Measurements from ENCODE around the gene RAX. TPM values are rescaled to one million over a fixed set of nuclear protein-coding genes. Genes with fewer than 3 reads are reported as not detected.

Gene RAX
- total and polyA plus RNA-seq, 11 donors: not detected

DNA sequence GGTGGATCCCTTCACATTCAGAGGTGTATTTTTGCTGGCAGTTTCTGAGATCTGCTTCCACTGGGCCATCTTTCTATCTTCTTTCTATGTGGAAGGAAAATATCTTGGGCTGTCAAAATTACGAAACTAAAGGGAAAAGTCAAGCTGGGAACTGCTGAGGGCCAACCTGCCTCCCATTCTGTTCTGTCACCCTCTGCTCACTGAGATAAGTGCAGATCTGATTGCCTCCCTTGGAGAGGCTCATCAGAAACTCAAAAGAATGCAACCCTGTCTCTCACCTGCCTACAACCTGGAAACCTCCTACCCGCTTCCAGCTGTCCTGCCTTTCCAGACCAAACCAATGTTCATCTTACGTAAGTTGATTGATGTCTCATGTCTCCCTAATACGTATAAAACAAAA, 26.5 kb downstream of the RAX start:
- H3K36me3 ChIP-seq: no peaks in the 10 kb centered on the region
- peaks cover 0 to 41% (median 24%) of the 10 kb centered on the region in 9 donors for H3K27me3 ChIP-seq
- DNase-seq: no peak
- WGBS, 4 donors: 22 to 49% (median 30%) methylated on average over 4 of the region's 4 CpGs
- H3K27ac ChIP-seq: no peak overlapping the region
- no peak for ATAC-seq
- no peaks in the 10 kb centered on the region for H3K4me1 ChIP-seq
- peaks cover 0 to under 1% (median 0%) of the 10 kb centered on the region in 12 donors for H3K9me3 ChIP-seq
- intact Hi-C loops (cut with DNase I): loop anchor here in 3 of 10 donors (5.0 to 10.0 kb wide), 3 partner anchors 58 to 158 kb away; no protein-coding TSS in a partner anchor
- no peak overlapping the region for H3K4me3 ChIP-seq
- TF ChIP-seq POLR2A (IDR thresholded peaks at IDR 0.05): no peak
- TF ChIP-seq, protein P1, sequence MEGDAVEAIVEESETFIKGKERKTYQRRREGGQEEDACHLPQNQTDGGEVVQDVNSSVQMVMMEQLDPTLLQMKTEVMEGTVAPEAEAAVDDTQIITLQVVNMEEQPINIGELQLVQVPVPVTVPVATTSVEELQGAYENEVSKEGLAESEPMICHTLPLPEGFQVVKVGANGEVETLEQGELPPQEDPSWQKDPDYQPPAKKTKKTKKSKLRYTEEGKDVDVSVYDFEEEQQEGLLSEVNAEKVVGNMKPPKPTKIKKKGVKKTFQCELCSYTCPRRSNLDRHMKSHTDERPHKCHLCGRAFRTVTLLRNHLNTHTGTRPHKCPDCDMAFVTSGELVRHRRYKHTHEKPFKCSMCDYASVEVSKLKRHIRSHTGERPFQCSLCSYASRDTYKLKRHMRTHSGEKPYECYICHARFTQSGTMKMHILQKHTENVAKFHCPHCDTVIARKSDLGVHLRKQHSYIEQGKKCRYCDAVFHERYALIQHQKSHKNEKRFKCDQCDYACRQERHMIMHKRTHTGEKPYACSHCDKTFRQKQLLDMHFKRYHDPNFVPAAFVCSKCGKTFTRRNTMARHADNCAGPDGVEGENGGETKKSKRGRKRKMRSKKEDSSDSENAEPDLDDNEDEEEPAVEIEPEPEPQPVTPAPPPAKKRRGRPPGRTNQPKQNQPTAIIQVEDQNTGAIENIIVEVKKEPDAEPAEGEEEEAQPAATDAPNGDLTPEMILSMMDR (IDR thresholded peaks at IDR 0.05): no peak

GRCh38 chr18:59242906-59243305, 30.3 kb downstream of the RAX start:
- DNase-seq: no peak
- Histone ChIP-seq H3K27ac (no peak overlapping the region), H3K4me3 (no peak overlapping the region), H3K27me3 (peaks cover 0 to 38% (median 20%) of the 10 kb centered on the region in 9 donors), H3K9me3 (peaks cover 0 to 4% (median 0%) of the 10 kb centered on the region in 12 donors), H3K36me3 (no peaks in the 10 kb centered on the region), H3K4me1 (no peaks in the 10 kb centered on the region)
- WGBS, 4 donors: 92 to 98% (median 94%) methylated on average over 2 of the region's 2 CpGs
- intact Hi-C loops (cut with DNase I): loop anchor here in 2 of 10 donors (10.0 kb wide), 2 partner anchors 62 to 162 kb away; no protein-coding TSS in a partner anchor
- TF ChIP-seq, protein P1 (IDR thresholded peaks at IDR 0.05): no peak
- no peak for TF ChIP-seq POLR2A (IDR thresholded peaks at IDR 0.05)
- no peak for ATAC-seq

DNA sequence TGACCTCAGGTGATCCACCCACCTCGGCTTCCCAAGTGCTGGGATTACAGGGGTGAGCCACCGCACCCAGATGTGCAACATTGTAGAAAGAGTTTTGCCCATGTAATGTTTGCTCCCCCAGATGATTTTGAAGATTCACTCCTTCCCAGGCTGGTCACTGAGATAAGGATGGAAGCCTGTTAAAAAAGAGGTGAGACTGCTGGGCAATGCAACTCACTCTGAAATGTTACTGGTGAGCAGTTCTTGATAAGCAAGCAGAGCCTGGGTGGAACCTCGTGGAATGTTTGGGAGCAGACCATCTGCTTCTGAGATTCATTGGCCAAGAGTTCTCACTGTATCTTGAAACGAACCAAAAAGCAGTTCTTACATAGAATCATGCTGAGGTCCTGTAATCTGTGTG, 33.6 kb downstream of the RAX start:
- no peak for DNase-seq
- Histone ChIP-seq H3K36me3 (no peaks in the 10 kb centered on the region), H3K27ac (no peak overlapping the region), H3K27me3 (peaks cover 0 to 9% (median 5%) of the 10 kb centered on the region in 9 donors), H3K9me3 (peaks cover 0 to 4% (median 0%) of the 10 kb centered on the region in 12 donors), H3K4me3 (no peak overlapping the region), H3K4me1 (no peaks in the 10 kb centered on the region)
- intact Hi-C loops (cut with DNase I): loop anchor here in 2 of 10 donors (10.0 kb wide), 2 partner anchors 65 to 165 kb away; no protein-coding TSS in a partner anchor
- TF ChIP-seq POLR2A (IDR thresholded peaks at IDR 0.05): no peak
- TF ChIP-seq, protein P1 (IDR thresholded peaks at IDR 0.05): no peak
- 42 to 52% (median 50%) methylated on average over 4 of the region's 4 CpGs for WGBS, 4 donors
- ATAC-seq: no peak

DNA sequence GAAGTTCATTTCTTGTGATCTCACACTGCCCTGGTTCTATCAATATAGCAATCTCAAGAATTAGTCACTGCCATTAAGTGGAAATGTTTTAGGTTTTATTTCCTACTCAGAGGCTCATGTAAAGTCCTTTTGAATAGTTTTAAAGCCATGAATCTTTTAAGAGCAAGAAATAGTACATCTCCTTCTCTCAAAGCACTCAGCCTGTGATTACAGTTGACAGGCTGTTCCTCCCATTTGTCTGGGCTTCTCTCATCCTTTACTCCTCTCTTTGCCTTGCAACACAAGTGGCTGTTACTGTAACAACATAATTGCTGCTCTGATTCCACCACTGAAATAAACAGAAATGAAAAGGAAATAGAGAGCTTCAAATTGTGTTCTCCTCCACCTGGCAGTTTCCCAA, 34.9 kb downstream of the RAX start:
- H3K4me1 ChIP-seq: no peaks in the 10 kb centered on the region
- H3K27me3 ChIP-seq: peaks cover 0 to 8% (median 0%) of the 10 kb centered on the region in 9 donors
- H3K9me3 ChIP-seq: peaks cover 0 to 4% (median 0%) of the 10 kb centered on the region in 12 donors
- DNase-seq (no peak), ATAC-seq (no peak)
- intact Hi-C loops (cut with DNase I): no loop called here
- H3K36me3 ChIP-seq: no peaks in the 10 kb centered on the region
- TF ChIP-seq POLR2A (IDR thresholded peaks at IDR 0.05): no peak
- TF ChIP-seq, protein P1 (IDR thresholded peaks at IDR 0.05): no peak
- H3K4me3 ChIP-seq: no peak overlapping the region
- H3K27ac ChIP-seq: no peak overlapping the region
